Measurements from ENCODE around the gene NR0B1. TPM values are rescaled to one million over a fixed set of nuclear protein-coding genes. Genes with fewer than 3 reads are reported as not detected.

The NR0B1 gene
- total and polyA plus RNA-seq, 2 of the 4 experiments (the other 2 are of a cell fraction): not detected

GRCh38 chrX:30310429-30311206 lies 1.4 kb upstream of the NR0B1 start:
- intact Hi-C loops (cut with micrococcal nuclease) (no loop called here), in situ Hi-C loops (cut with MboI; ENCODE audit: low sequenced_read_pairs) (no loop called here), dilution Hi-C loops (cut with HindIII; ENCODE audit: low sequenced_read_pairs, unreplicated experiment) (no loop called here)
- H2AK9ac ChIP-seq (replicated peaks; ENCODE audit: low read depth, low read length, poor library complexity): no peak overlapping the region
- WGBS, 2 experiments (ENCODE audit: extremely low coverage in 2 of 2, insufficient read length in 1 of 2): no CpG with 5 or more reads among the region's 5 CpGs
- no peak overlapping the region for H3K18ac ChIP-seq (ENCODE audit: low read depth, low read length)
- no peak for TF ChIP-seq CEBPB (IDR thresholded peaks at IDR 0.05; ENCODE audit: low read depth, low read length)
- no peak for TF ChIP-seq MAFK (IDR thresholded peaks at IDR 0.05; ENCODE audit: low read depth, low read length)
- TF ChIP-seq CHD1 (IDR thresholded peaks at IDR 0.05; ENCODE audit: low read depth, low read length): no peak
- TF ChIP-seq CTCF (conservative IDR thresholded peaks at IDR 0.05; ENCODE audit: low read depth, low read length): no peak
- no peak overlapping the region for H3K4ac ChIP-seq (ENCODE audit: low read depth, low read length)
- no peak overlapping the region for H2BK15ac ChIP-seq (ENCODE audit: low read depth, low read length)
- ATAC-seq (ENCODE audit: low read depth) (no peak), DNase-seq (no peak)
- H2BK20ac ChIP-seq (ENCODE audit: low read depth, low read length): no peak overlapping the region
- no peaks in the 10 kb centered on the region for H3K4me1 ChIP-seq (ENCODE audit: control insufficient read depth, insufficient read depth, low read length)
- H4K8ac ChIP-seq (ENCODE audit: low read depth in 2 of 2, low read length in 2 of 2): no peak overlapping the region
- H3K36me3 ChIP-seq (ENCODE audit: control insufficient read depth, insufficient read depth, low read length): no peaks in the 10 kb centered on the region
- CTCF ChIA-PET: no interaction called here
- H3K23ac ChIP-seq (ENCODE audit: low read depth, low read length): no peak overlapping the region
- no peak overlapping the region for H3K4me2 ChIP-seq (ENCODE audit: low read depth, low read length)
- no TSS peak for BruUV-seq (replicated peaks)
- no peak overlapping the region for H2BK5ac ChIP-seq (ENCODE audit: low read depth, low read length, poor library complexity, severe bottlenecking)
- H4K20me1 ChIP-seq (ENCODE audit: insufficient read depth, low read length): no peaks in the 10 kb centered on the region
- H2BK120ac ChIP-seq (ENCODE audit: low read depth, low read length): no peak overlapping the region
- POLR2A ChIA-PET (ENCODE audit: unreplicated experiment): no interaction called here
- no peak overlapping the region for H3K14ac ChIP-seq (replicated peaks; ENCODE audit: low read depth, low read length)
- no peak overlapping the region for H3K4me3 ChIP-seq (ENCODE audit: insufficient read depth, low read depth, low read length)
- H3K9ac ChIP-seq (ENCODE audit: low read depth, low read length): no peak overlapping the region
- no peak overlapping the region for H2AK5ac ChIP-seq (ENCODE audit: low read depth, low read length)
- no peaks in the 10 kb centered on the region for H3K9me1 ChIP-seq (ENCODE audit: insufficient read depth, low read length)
- no peak overlapping the region for H4K91ac ChIP-seq (ENCODE audit: insufficient read depth, low read depth, low read length)
- no peak overlapping the region for H3K27ac ChIP-seq (ENCODE audit: insufficient read depth, low read length)
- H2AFZ ChIP-seq (replicated peaks; ENCODE audit: low read length, poor library complexity): no peak overlapping the region
- H3K56ac ChIP-seq (ENCODE audit: extremely low read depth, insufficient read depth, low read length): no peak overlapping the region
- H3K9me3 ChIP-seq (ENCODE audit: control insufficient read depth, insufficient read depth, low read length): no peaks in the 10 kb centered on the region
- H3K79me1 ChIP-seq (ENCODE audit: low read depth in 1 of 2, low read length in 2 of 2): no peaks in the 10 kb centered on the region
- no peak overlapping the region for H4K5ac ChIP-seq (ENCODE audit: low read depth, low read length)
- H3K27me3 ChIP-seq (ENCODE audit: control insufficient read depth, insufficient read depth, low read length): peaks cover 13% of the 10 kb centered on the region
